A549 (cell line): ENCODE measurements around the gene PCDHA1.

Experiments
- BCL3 ChIP-seq: fragments of >200 bp; sonication (Bioruptor Twin); formaldehyde crosslinking; IDR thresholded peaks from 3 replicates; pipeline ENCODE4 v1.6.1; 2016
- BHLHE40 ChIP-seq: IDR thresholded peaks from 2 replicates; pipeline ENCODE4 v1.6.1; 2012; ENCODE audit warnings: low read depth, low read length, inconsistent platforms
- CBX2 ChIP-seq: fragments of 200-600 bp; sonication (generic); IDR thresholded peaks from 2 replicates; pipeline ENCODE4 v1.6.1; 2016; ENCODE audit warnings: low read depth, mild to moderate bottlenecking, borderline replicate concordance
- CHD4 ChIP-seq: fragments of 200-600 bp; sonication (generic); IDR thresholded peaks from 2 replicates; pipeline ENCODE4 v1.6.1; 2016; ENCODE audit warnings: antibody characterized with exemption, mild to moderate bottlenecking, borderline replicate concordance
- CTCF ChIP-seq: fragments of >200 bp; sonication (Bioruptor Twin); formaldehyde crosslinking; IDR thresholded peaks from 3 replicates; pipeline ENCODE4 v1.5.1; 2016
- EHF ChIP-seq: fragments of 250-450 bp; sonication (Bioruptor Pico); IDR thresholded peaks from 2 replicates; pipeline ENCODE4 v1.5.0; 2020; ENCODE audit warnings: mild to moderate bottlenecking
- EP300 ChIP-seq, 2 experiments: fragments of >200 bp; sonication (Bioruptor Twin); formaldehyde crosslinking; IDR thresholded peaks; 2 replicates in 1 of 2; 3 replicates in 1 of 2; pipeline ENCODE4 v1.6.1; 2016 to 2017
- HOXA7 ChIP-seq: fragments of 250-450 bp; sonication (Bioruptor Pico); IDR thresholded peaks from 2 replicates; pipeline ENCODE4 v1.5.0; 2020; ENCODE audit warnings: mild to moderate bottlenecking, moderate library complexity
- MYC ChIP-seq: IDR thresholded peaks from 2 replicates; pipeline ENCODE4 v1.6.1; 2012; ENCODE audit warnings: mild to moderate bottlenecking, inconsistent platforms, low read length, improper control_type of control experiment, borderline replicate concordance
- POLR2AphosphoS2 ChIP-seq: conservative IDR thresholded peaks from 2 replicates; pipeline ENCODE4 v1.6.1; 2012; ENCODE audit warnings: low read length, improper control_type of control experiment, inconsistent platforms
- REST ChIP-seq: fragments of 200-600 bp; sonication (generic); IDR thresholded peaks from 2 replicates; pipeline ENCODE4 v1.6.1; 2016; ENCODE audit warnings: antibody characterized with exemption, mild to moderate bottlenecking, moderate library complexity
- RFX5 ChIP-seq: fragments of 450-650 bp; IDR thresholded peaks from 2 replicates; pipeline ENCODE4 v1.7.1; 2014; ENCODE audit warnings: antibody characterized with exemption, mild to moderate bottlenecking, moderate library complexity
- SMC3 ChIP-seq: fragments of >200 bp; sonication (Bioruptor Twin); formaldehyde crosslinking; IDR thresholded peaks from 3 replicates; pipeline ENCODE4 v1.6.1; 2018; ENCODE audit warnings: inconsistent platforms
- USF2 ChIP-seq: fragments of 450-650 bp; IDR thresholded peaks from 2 replicates; pipeline ENCODE4 v1.6.1; 2014; ENCODE audit warnings: antibody characterized with exemption

DNA sequence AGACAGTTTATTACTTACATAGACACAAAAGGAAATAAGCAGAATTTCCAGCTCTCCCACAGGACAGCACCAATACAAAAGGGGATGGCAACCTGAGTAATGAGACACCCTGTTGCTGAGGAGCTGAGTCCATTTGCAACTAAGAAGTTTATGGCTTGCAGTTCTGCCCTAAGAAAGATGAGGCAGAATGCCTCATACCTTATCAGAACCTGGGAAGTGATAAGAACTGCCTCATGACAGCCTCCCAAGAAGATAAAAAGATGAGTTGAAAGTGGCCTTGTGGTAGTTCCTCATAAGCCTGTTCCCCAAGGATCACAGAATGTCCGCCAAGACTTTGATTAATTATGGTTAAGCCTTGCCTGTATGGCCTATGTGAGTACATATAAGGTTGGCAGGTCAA lies 44.0 kb upstream of the PCDHA1 start:
- TF ChIP-seq CTCF, result no peak
- TF ChIP-seq BHLHE40, result no peak
- TF ChIP-seq POLR2AphosphoS2, result no peak
- TF ChIP-seq CHD4, result no peak
- no peak for TF ChIP-seq EP300 (IDR thresholded peaks at IDR 0.05)
- TF ChIP-seq MYC, result no peak
- no peak for TF ChIP-seq REST
- no peak for TF ChIP-seq BCL3
- no peak for TF ChIP-seq SMC3
- no peak for TF ChIP-seq HOXA7 (CRISPR knock-in tag)
- TF ChIP-seq USF2, result no peak
- TF ChIP-seq CBX2, result no peak
- no peak for TF ChIP-seq EHF (CRISPR knock-in tag)
- no peak for TF ChIP-seq RFX5
